Measurements from ENCODE around the gene PHKG1. TPM values are rescaled to one million over a fixed set of nuclear protein-coding genes. Genes with fewer than 3 reads are reported as not detected.
"Not testable (repeated sequence)": the region's sequence is repeated elsewhere in the genome, so short reads cannot be mapped to it uniquely, and the experiment has no call there.

The PHKG1 gene
- total RNA-seq, 1 experiment from 2014 or later: 3.9 TPM

GRCh38 chr7:56083150-56083785 lies 9.5 kb downstream of the PHKG1 start:
- Histone ChIP-seq H3K9me3 (ENCODE audit: insufficient read depth, low read depth) (no peaks in the 10 kb centered on the region), H3K4me1 (replicated peaks; ENCODE audit: insufficient read depth) (no peaks in the 10 kb centered on the region), H3K4me2 (no peak overlapping the region), H3K79me2 (ENCODE audit: low read depth) (no peaks in the 10 kb centered on the region), H2AFZ (no peak overlapping the region), H4K20me1 (ENCODE audit: insufficient read depth) (no peaks in the 10 kb centered on the region), H3K27ac (no peak overlapping the region), H3K27me3 (ENCODE audit: insufficient read depth, low read depth) (no peaks in the 10 kb centered on the region), H3K36me3 (ENCODE audit: low read depth) (peaks cover 22% of the 10 kb centered on the region), H3K4me3 (no peak overlapping the region), H3F3A (ENCODE audit: insufficient read depth, low read depth) (peaks cover 11% of the 10 kb centered on the region; the same call in 1 of the 2 replicates), H3K9me2 (ENCODE audit: insufficient read depth) (no peaks in the 10 kb centered on the region)
- CTCF ChIA-PET: no interaction called here
- intact Hi-C loops (cut with micrococcal nuclease; ENCODE audit: unreplicated experiment): no loop called here
- no peak for DNase-seq
- POLR2A ChIA-PET (ENCODE audit: unreplicated experiment): interaction anchor here (0.6 to 0.7 kb wide), 2 partner anchors 10 to 18 kb away, joined by 6 to 37 read pairs; no protein-coding TSS in a partner anchor
- TF ChIP-seq EZH2 (IDR thresholded peaks at IDR 0.05; ENCODE audit: low read depth): no peak
- TF ChIP-seq, protein P1, sequence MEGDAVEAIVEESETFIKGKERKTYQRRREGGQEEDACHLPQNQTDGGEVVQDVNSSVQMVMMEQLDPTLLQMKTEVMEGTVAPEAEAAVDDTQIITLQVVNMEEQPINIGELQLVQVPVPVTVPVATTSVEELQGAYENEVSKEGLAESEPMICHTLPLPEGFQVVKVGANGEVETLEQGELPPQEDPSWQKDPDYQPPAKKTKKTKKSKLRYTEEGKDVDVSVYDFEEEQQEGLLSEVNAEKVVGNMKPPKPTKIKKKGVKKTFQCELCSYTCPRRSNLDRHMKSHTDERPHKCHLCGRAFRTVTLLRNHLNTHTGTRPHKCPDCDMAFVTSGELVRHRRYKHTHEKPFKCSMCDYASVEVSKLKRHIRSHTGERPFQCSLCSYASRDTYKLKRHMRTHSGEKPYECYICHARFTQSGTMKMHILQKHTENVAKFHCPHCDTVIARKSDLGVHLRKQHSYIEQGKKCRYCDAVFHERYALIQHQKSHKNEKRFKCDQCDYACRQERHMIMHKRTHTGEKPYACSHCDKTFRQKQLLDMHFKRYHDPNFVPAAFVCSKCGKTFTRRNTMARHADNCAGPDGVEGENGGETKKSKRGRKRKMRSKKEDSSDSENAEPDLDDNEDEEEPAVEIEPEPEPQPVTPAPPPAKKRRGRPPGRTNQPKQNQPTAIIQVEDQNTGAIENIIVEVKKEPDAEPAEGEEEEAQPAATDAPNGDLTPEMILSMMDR (conservative IDR thresholded peaks at IDR 0.05): no peak
- no TSS peak for BruUV-seq (replicated peaks)

- no peaks in the 10 kb centered on the region for H3K9me2 ChIP-seq (ENCODE audit: insufficient read depth)
- H3K4me3 ChIP-seq: no peak overlapping the region
- H3K9me3 ChIP-seq (ENCODE audit: insufficient read depth, low read depth): no peaks in the 10 kb centered on the region
- no peaks in the 10 kb centered on the region for H4K20me1 ChIP-seq (ENCODE audit: insufficient read depth)
- peaks cover 31% of the 10 kb centered on the region for H3K36me3 ChIP-seq (ENCODE audit: low read depth)
- peaks cover 18% of the 10 kb centered on the region for H3F3A ChIP-seq (ENCODE audit: insufficient read depth, low read depth)
- no peak overlapping the region for H3K27ac ChIP-seq
- intact Hi-C loops (cut with micrococcal nuclease; ENCODE audit: unreplicated experiment): no loop called here
- H3K79me2 ChIP-seq (ENCODE audit: low read depth): no peaks in the 10 kb centered on the region
- H3K27me3 ChIP-seq (ENCODE audit: insufficient read depth, low read depth): no peaks in the 10 kb centered on the region
- POLR2A ChIA-PET (ENCODE audit: unreplicated experiment): no interaction called here
- no peak for DNase-seq
- CTCF ChIA-PET: no interaction called here
- H3K4me2 ChIP-seq: no peak overlapping the region
- BruUV-seq (replicated peaks): no TSS peak
- H3K4me1 ChIP-seq (replicated peaks; ENCODE audit: insufficient read depth): peaks cover 7% of the 10 kb centered on the region
- H2AFZ ChIP-seq: no peak overlapping the region
- no peak for TF ChIP-seq EZH2 (IDR thresholded peaks at IDR 0.05; ENCODE audit: low read depth)
- TF ChIP-seq, protein P1 (conservative IDR thresholded peaks at IDR 0.05): no peak
These were observed 11.0 kb downstream of the PHKG1 start for GRCh38 chr7:56081626-56082340.

DNA sequence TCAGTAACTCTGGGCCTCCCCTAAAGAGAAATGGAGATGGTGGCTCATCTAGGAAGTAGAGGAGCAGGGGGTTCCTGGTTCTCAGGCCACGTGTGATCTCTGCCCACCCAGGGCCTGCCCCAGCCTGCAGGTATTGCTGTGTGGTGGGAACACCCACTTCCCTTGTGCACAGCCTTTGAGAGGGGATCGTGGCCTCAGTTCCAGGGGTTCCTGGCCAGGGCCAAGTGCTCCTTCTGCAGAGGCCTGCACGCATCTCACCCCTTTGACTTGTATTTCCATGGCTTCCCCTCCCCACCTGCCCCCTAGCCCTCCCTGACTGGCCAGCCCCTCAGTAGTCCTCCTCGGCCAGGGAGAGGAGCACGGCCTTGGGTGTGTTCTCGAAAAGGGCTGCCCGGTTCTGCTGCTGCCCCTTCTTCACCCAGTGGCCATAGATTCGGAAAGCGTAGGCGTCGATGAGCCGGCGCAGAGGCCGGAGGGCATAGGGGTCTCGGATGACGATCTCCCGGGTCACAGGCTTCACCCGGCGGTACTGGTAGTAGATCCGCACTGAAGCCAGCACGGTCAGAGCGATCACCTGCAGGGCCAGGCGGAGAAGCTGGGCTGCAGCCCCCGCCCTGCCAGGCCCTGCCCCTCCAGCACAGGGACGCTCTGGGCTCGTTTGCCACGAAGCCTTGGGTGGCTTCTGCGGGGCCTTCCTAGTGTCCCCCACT lies 11.9 kb downstream of the PHKG1 start:
- H3K79me2 ChIP-seq (ENCODE audit: low read depth); BruUV-seq (replicated peaks); H3K27ac ChIP-seq; CTCF ChIA-PET; H3K9me2 ChIP-seq (ENCODE audit: insufficient read depth); POLR2A ChIA-PET (ENCODE audit: unreplicated experiment); intact Hi-C loops (cut with micrococcal nuclease; ENCODE audit: unreplicated experiment); H4K20me1 ChIP-seq (ENCODE audit: insufficient read depth); H3K4me2 ChIP-seq; DNase-seq; H3K4me3 ChIP-seq; H2AFZ ChIP-seq; H3K9me3 ChIP-seq (ENCODE audit: insufficient read depth, low read depth); H3K27me3 ChIP-seq (ENCODE audit: insufficient read depth, low read depth): not testable (repeated sequence)
- Histone ChIP-seq H3F3A (ENCODE audit: insufficient read depth, low read depth) (peaks cover 27% of the 10 kb centered on the region), H3K4me1 (replicated peaks; ENCODE audit: insufficient read depth) (peaks cover 16% of the 10 kb centered on the region), H3K36me3 (ENCODE audit: low read depth) (peaks cover 31% of the 10 kb centered on the region)

Data from PC-9 (cell line).